ENCODE measurements around the gene IFNGR2.

Gene IFNGR2, protein sequence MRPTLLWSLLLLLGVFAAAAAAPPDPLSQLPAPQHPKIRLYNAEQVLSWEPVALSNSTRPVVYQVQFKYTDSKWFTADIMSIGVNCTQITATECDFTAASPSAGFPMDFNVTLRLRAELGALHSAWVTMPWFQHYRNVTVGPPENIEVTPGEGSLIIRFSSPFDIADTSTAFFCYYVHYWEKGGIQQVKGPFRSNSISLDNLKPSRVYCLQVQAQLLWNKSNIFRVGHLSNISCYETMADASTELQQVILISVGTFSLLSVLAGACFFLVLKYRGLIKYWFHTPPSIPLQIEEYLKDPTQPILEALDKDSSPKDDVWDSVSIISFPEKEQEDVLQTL

DNA sequence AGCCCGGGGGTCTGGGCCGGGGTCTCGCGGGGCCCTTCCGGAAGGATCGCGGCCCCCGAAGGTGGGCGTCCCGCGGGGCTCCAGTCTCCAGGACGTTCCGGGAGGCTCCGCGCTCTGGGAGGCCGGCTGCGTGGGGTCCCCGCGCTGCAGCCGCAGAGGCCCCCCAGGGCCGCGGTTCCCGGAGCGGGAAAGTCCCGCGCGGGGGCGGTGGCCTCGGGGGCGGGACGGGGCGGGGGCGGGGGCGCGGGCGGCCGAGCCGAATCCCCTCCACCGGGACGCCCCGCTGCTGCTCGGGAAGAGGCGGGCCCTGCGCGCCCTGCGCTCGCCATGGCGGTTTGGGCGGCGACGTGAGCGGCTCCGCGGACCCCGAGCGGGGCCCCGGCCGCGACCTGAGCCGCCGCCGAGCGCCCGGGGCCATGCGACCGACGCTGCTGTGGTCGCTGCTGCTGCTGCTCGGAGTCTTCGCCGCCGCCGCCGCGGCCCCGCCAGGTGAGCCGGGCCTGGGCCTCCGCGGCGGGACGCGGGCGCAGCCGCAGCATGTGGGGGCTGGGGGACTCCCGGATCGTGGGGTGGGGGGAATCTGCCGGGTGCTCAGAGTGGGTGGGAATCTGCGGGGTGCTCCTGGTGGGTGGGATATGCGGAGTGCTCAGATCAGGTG lies at the start of gene IFNGR2:
IFNGR2 (plus strand) TSS at position 286 of the 658 bp plus-strand sequence; CDS start at position 417, 131 bp downstream.
- TF ChIP-seq, protein P1, sequence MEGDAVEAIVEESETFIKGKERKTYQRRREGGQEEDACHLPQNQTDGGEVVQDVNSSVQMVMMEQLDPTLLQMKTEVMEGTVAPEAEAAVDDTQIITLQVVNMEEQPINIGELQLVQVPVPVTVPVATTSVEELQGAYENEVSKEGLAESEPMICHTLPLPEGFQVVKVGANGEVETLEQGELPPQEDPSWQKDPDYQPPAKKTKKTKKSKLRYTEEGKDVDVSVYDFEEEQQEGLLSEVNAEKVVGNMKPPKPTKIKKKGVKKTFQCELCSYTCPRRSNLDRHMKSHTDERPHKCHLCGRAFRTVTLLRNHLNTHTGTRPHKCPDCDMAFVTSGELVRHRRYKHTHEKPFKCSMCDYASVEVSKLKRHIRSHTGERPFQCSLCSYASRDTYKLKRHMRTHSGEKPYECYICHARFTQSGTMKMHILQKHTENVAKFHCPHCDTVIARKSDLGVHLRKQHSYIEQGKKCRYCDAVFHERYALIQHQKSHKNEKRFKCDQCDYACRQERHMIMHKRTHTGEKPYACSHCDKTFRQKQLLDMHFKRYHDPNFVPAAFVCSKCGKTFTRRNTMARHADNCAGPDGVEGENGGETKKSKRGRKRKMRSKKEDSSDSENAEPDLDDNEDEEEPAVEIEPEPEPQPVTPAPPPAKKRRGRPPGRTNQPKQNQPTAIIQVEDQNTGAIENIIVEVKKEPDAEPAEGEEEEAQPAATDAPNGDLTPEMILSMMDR (IDR thresholded peaks at IDR 0.05) = no peak
- Histone ChIP-seq H3K4me3 (ENCODE audit: low read depth in 1 of 2, low read length in 1 of 2) (peak within 1 kb of the TSS; percentile 93 to 100), H3K4me1 (ENCODE audit: control insufficient read depth in 1 of 2, insufficient read depth in 1 of 2, low read depth in 1 of 2, low read length in 1 of 2) (peaks cover 81 to 82% of the 10 kb centered on the region in 2 experiments), H3K9me3 (no peaks in the 10 kb centered on the region), H3K36me3 (peaks cover 30% of the 10 kb centered on the region), H3K27ac (peak within 1 kb of the TSS; percentile 100), H3K27me3 (no peaks in the 10 kb centered on the region)

DNA sequence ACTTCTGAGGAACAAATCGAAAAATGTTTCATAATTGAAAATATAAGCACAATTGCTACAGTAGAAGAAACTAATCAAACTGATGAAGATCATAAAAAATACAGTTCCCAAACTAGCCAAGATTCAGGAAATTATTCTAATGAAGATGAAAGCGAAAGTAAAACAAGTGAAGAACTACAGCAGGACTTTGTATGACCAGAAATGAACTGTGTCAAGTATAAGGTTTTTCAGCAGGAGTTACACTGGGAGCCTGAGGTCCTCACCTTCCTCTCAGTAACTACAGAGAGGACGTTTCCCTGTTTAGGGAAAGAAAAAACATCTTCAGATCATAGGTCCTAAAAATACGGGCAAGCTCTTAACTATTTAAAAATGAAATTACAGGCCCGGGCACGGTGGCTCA lies 47.9 kb upstream of the IFNGR2 start:
- Histone ChIP-seq H3K4me3 (ENCODE audit: low read depth in 1 of 2, low read length in 1 of 2) (no peak overlapping the region), H3K36me3 (peaks cover 83% of the 10 kb centered on the region), H3K27me3 (no peaks in the 10 kb centered on the region), H3K9me3 (no peaks in the 10 kb centered on the region), H3K27ac (peak overlapping the region; percentile 29), H3K4me1 (ENCODE audit: control insufficient read depth in 1 of 2, insufficient read depth in 1 of 2, low read depth in 1 of 2, low read length in 1 of 2) (no peaks in the 10 kb centered on the region)
- TF ChIP-seq, protein P1 (IDR thresholded peaks at IDR 0.05) = no peak

DNA sequence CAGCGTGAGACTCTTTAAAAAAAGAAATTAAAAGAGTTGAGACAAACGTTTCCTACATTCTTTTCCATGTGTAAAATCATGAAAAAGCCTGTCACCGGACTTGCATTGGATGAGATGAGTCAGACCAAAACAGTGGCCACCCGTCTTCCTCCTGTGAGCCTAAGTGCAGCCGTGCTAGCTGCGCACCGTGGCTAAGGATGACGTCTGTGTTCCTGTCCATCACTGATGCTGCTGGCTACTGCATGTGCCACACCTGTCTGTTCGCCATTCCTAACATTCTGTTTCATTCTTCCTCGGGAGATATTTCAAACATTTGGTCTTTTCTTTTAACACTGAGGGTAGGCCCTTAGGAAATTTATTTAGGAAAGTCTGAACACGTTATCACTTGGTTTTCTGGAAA lies 47.2 kb upstream of the IFNGR2 start:
- Histone ChIP-seq H3K4me3 (ENCODE audit: low read depth in 1 of 2, low read length in 1 of 2) (no peak overlapping the region), H3K9me3 (no peaks in the 10 kb centered on the region), H3K4me1 (ENCODE audit: control insufficient read depth in 1 of 2, insufficient read depth in 1 of 2, low read depth in 1 of 2, low read length in 1 of 2) (peaks cover 6% of the 10 kb centered on the region in 2 experiments), H3K36me3 (peaks cover 77% of the 10 kb centered on the region), H3K27me3 (no peaks in the 10 kb centered on the region), H3K27ac (peak overlapping the region; percentile 29)
- TF ChIP-seq, protein P1 (IDR thresholded peaks at IDR 0.05) = no peak

DNA sequence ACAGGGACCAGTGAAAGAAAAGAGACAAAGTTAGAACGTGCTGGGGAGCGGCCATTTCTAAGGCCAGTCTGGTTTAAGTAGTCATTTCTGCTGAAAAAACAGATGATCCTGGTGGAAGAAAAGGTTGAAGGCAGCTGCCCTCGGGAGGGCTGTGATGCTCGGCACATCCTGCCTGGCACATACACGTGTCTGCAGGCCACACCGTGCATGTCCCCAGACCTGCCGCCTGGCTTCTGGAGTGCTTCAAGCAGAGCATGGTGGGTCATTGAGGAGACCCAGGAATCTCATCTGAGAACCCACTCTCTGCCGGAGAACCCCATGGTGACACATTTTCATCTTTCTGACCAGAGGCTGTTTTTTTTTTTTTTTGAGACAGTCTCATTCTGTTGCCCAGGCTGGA lies 46.0 kb upstream of the IFNGR2 start:
- TF ChIP-seq, protein P1 (IDR thresholded peaks at IDR 0.05) = no peak
- peaks cover 17 to 18% of the 10 kb centered on the region in 2 experiments for H3K4me1 ChIP-seq (ENCODE audit: control insufficient read depth in 1 of 2, insufficient read depth in 1 of 2, low read depth in 1 of 2, low read length in 1 of 2)
- H3K27ac ChIP-seq = no peak overlapping the region
- H3K4me3 ChIP-seq (ENCODE audit: low read depth in 1 of 2, low read length in 1 of 2) = no peak overlapping the region
- no peaks in the 10 kb centered on the region for H3K9me3 ChIP-seq
- no peaks in the 10 kb centered on the region for H3K27me3 ChIP-seq
- peaks cover 67% of the 10 kb centered on the region for H3K36me3 ChIP-seq

DNA sequence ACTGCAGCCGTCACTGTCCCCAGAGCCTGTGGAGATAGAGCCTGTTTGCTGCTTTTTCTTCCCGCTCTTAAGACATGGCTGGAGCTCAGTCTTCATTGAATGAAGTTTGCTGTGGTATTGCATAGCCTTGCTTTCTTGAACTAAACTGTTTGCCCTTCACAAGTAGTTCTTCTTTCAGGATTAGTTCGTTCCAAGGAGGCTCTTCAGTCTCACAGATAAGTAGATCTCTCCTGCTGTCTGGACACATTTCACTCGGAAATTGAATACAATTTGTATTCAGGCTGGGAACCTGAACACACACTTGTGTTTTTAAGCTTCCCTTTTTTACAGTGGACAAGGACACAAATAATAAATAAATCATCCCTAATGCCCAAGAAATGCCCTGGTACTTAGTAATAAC lies 43.8 kb upstream of the IFNGR2 start:
- Histone ChIP-seq H3K4me1 (ENCODE audit: control insufficient read depth in 1 of 2, insufficient read depth in 1 of 2, low read depth in 1 of 2, low read length in 1 of 2) (peaks cover 39 to 40% of the 10 kb centered on the region in 2 experiments), H3K27ac (peak overlapping the region; percentile 34), H3K27me3 (no peaks in the 10 kb centered on the region), H3K36me3 (peaks cover 45% of the 10 kb centered on the region), H3K9me3 (no peaks in the 10 kb centered on the region), H3K4me3 (ENCODE audit: low read depth in 1 of 2, low read length in 1 of 2) (no peak overlapping the region)
- TF ChIP-seq, protein P1 (IDR thresholded peaks at IDR 0.05) = no peak

All from neutrophil (primary cell).